ENCODE measurements around the gene GALM. TPM values are rescaled to one million over a fixed set of nuclear protein-coding genes. Genes with fewer than 3 reads are reported as not detected.
"Not testable (repeated sequence)": the region's sequence is repeated elsewhere in the genome, so short reads cannot be mapped to it uniquely, and the experiment has no call there.

The GALM gene
- total RNA-seq, 1 donor from 2014 or later: 2.9 TPM

DNA sequence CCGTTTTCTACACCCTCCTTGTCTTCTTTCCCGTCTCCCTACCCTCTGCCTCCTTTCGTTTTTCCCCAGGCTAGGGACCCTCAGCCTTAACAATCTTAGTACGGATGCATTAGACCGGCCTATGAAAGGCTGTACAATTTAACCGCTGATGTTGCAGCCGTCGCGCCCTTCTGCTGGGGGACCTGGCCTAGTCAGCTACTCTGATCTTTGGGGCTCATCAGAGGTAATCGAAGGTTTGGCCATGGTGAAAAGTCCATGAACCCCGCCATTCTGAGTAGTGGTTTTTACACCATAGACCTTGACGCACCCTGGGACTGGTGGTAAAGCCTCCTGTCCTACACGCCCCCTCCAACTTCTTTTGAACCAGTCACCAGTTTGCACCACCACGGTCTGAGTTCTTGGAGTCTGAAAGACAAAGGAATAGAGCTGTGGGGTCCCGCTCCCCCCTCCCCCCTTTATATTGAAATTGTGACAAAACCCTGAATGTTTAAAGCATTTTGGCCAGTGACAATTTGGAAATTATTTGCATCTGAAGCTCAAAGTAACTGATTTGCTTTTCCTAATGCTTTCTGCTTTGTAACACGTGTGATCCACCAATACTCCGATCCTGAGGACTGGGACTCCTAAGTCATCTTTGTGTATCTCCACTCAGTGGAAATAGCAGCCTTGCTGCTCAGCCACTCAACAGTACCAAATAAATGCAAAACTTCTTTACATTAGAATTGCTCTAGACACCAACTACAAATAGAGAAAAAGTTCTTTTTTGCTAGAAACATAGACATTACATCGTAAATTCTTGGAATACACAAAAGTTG is 85.9 kb downstream of the GALM start:
- DNase-seq (ENCODE audit: low spot score in 2 of 2): peak in 1 of 2 donors; percentile 28

DNA sequence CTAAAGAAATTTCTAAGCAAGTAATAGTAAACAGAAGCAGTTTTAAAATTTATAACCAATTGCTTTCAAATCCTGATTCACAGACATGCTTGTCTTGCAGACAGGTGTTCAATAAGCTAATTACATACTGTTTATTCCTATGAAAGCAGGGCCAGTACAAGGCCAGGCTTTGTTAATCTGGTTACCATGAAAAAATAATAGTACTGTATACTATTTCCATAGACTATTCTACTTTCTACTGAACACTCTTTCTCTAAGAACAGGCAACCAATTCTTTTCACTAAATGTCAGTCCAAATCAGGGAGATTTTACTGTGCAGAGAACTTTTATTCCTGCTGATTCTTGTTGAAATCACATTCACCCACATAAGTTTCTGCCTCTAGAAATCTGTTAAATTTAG is 88.1 kb downstream of the GALM start:
- FAIRE-seq (no peak), DNase-seq (ENCODE audit: low spot score in 2 of 2) (no peak)

More for the DNA sequence above, 85.9 kb downstream of the GALM start:
- FAIRE-seq: no peak

DNA sequence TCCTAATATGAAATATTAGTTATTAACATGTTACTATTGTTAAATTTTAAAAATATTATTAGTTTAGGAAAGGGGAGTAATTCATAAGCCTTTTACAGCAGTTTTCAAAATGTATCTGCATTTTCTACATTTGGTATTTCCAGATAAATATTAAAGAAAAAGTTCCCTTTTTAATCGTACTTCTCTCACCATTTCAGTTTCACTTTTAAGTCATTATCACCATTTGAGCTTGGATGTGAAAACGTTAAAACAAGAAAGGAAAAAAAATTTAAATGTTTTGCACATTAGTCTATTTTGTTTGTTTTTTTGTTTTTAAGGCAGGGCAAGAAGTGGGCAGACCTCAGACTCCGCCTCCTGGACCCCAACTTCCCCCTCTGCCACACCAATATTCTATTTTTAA is 88.6 kb downstream of the GALM start:
- FAIRE-seq (no peak), DNase-seq (ENCODE audit: low spot score in 2 of 2) (no peak)

DNA sequence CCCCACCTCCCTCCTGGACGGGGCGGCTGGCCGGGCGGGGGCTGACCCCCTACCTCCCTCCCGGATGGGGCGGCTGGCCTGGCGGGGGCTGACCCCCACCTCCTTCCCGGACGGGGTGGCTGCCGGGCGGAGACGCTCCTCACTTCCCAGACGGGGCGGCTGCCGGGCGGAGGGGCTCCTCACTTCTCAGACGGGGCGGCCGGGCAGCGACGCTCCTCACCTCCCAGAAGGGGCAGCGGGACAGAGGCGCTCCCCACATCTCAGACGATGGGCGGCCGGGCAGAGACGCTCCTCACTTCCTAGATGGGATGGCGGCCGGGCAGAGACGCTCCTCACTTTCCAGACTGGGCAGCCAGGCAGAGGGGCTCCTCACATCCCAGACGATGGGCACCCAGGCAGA is 90.0 kb downstream of the GALM start:
- FAIRE-seq; DNase-seq (ENCODE audit: low spot score in 2 of 2): not testable (repeated sequence)

DNA sequence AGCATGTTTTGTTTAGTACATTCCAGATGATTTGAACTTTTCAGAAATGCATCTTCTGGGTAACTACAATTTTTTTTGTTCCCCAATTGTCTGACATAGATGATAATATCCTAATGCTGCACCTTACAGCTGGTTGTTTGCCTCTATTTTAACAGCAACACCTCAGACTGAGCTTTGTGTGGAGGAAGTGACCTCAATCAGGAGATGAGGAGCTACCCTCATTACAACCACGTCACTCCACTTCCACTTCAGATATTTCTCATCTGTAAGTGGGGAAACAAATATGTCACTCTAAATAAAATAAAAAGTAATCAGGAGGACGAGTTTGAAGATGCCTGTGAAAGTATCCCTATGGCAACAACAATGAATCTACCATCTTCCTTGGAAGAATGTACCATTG is 97.3 kb downstream of the GALM start:
- no peak for FAIRE-seq
- no peak for DNase-seq (ENCODE audit: low spot score in 2 of 2)

DNA sequence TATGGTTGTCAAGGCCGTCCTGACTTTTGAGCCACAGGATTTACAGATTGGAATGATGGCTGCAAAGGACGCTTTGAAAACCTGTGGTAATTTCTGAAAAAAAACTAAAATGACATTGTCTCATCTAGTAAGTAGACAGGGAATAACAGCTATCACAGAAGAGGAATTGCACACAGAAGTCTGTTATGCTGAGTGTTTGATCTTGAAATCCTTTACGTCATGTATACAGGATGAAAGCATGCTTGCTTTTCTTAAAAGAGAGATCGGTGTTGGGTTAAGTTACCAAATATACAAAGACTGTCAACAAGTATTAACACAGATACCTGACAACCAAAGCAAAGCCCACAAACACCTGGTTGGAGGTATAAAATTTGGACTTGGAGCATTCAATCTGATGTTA is 97.8 kb downstream of the GALM start:
- DNase-seq (ENCODE audit: low spot score in 2 of 2) (no peak), FAIRE-seq (no peak)

DNA sequence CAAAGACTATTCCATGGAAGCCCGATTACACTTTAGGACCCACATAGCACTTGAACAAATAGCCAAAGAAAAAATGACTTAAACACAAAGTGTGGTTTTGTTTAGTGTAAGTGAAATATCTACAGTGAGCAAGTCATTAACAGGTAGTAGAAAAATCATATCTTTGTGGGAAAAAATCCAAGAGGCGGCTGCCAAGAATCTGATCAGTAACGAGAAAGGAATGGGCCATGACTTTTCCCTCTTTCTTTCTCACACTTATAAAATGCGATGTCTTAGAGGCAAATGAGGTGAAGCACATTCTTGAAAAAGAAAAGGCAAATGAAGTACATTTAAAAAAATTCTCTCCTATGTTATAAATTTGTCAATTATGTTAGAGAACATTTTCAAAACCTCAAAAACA is 99.2 kb downstream of the GALM start:
- FAIRE-seq (no peak), DNase-seq (ENCODE audit: low spot score in 2 of 2) (no peak)

DNA sequence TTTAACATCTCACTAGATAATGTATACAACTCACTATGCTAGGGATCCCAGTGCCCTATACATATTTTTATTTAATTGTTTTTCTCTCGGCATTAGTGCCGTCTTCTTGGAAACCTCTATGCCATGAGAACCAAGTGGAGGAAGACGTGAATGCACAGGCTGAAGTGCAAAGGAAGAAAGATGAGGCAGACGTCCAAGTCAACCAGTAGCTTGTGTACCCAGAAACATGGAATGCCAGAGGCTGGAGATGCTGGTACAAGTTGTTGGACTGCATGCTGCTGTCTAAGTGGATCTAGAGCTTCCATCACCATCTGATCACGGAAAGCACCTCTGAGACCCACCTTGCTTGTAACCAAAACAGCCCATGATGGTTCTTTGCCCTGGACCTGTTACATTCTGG is 99.6 kb downstream of the GALM start:
- DNase-seq (ENCODE audit: low spot score in 2 of 2): no peak
- FAIRE-seq: no peak

DNA sequence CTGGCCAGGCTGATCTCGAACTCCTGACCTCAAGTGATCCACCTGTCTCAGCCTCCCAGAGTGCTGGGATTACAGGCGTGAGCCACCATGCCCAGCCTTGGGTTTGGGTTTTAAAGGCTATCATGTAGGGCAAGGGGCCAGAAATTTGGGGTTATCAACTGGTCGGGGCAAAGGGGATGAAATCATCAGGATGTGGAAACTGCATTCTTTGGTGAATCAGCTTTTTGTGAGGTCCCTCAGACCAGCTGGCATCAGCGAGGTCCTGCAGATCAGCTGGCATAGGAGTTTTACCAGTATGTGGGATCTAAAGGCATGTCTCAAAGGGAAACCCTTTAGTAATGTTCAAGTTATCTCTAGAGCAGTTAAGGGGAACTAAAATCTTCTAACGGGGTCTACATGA is 105.7 kb downstream of the GALM start:
- FAIRE-seq: no peak

DNA sequence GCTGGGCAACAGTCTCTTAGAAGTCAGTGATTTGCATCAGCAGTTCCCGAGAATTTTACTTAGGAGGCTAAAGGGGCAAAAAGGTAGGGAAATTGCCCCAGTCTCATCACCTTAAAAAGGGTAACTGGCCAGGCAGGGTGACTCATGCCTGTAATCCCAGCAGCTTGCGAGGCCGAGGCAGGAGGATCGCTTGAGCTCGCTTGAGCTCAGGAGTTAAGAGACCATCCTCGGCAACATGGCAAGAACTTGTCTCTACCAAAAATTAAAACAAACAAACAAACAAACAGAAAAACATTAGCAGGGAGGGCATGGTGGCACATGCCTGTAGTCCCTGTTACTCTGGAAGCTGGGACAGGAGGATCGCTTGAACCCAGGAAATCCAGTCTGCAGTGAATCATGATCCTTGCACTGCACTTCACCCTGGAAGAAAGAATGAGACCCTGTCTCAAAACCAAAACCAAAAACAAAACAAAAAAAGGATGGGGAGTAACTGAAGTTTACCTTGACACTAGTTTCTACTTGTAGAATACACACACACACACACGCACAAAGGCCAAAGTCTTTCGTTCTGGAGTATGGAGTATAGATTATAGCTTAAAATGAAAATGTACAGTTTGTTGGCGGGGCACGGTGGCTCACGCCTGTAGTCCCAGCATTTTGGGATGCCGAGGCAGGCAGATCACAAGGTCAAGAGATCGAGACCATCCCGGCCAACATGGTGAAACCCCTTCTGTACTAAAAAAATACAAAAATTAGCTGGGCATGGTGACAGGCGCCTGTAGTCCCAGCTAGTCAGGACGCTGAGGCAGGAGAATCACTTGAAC is 109.4 kb downstream of the GALM start:
- no peak for DNase-seq (ENCODE audit: low spot score in 2 of 2)
- FAIRE-seq: no peak

More for the DNA sequence above, 105.7 kb downstream of the GALM start:
- no peak for DNase-seq (ENCODE audit: low spot score in 2 of 2)

DNA sequence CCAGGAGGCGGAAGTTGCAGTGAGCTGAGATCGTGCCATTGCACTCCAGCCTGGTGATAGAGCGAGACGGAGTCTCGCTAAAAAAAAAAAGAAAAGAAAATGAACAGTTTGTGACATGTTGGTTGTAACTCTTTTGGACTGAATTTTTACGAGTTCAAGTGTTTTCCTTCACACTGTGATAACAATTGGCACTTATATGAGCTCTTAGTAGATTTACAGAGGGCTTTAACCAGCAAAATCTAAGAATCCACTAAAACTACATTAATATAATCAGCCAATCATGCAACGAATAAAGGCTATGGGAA is 110.0 kb downstream of the GALM start:
- no peak for FAIRE-seq
- no peak for DNase-seq (ENCODE audit: low spot score in 2 of 2)

DNA sequence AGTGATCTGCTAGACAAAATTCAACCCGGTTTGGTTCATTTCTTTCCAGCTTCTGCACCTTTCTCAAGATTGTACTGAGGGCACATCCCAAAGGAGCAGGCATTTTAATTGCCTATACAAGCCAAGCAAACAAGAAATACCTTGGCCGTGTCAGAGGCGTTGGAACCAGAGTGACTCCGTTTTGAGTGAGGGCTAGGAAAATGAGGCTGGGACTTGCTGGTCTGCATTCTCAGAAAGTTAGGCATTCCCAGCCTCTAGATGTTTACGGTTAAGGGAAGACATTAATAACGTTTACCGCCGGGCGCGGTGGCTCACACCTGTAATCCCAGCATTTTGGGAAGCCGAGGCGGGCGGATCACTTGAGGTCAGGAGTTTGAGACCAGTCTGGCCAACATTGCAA is 110.6 kb downstream of the GALM start:
- no peak for DNase-seq (ENCODE audit: low spot score in 2 of 2)
- no peak for FAIRE-seq

DNA sequence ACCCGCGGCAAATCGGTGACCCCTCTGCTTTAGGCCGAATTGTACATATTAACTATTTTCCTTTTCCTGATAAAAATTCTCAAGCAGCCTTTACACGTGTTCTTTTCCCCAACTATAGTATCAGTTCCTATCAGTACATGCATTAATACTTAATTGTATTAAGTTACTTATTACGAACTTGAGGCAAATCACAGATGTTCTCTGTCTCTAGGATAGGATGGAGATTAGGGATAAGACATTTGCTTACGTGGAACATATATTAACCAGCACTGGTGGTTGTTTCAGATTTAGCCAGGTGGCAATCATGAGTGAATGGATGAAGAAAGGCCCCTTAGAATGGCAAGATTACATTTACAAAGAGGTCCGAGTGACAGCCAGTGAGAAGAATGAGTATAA is 112.8 kb downstream of the GALM start:
- DNase-seq (ENCODE audit: low spot score in 2 of 2) (no peak), FAIRE-seq (no peak)

DNA sequence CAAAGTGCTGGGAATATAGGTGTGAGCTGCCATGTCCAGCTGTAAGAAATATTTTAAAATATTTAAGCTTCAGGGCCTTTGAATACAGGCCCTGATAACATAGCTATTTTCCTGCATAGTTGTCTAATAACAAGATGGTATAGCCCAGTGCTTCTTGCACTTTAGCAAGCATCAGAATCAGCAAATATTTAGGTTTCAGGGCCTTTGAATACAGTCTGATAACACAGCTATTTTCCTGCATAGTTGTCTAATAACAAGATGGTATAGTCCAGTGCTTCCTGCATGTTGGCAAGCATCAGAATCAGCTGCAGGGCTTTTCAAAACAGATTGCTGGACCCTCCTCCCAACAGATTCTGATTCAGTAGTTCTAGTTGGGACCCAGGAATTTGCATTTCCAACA is 117.7 kb downstream of the GALM start:
- no peak for FAIRE-seq

More for the DNA sequence above, 117.7 kb downstream of the GALM start:
- DNase-seq (ENCODE audit: low spot score in 2 of 2): no peak

Other genes starting within 250 kb of the GALM start
- gene HNRNPLL, start 63.2 kb upstream of the GALM start, total RNA-seq: 77.9 TPM
- gene SRSF7, start 85.2 kb downstream of the GALM start, total RNA-seq: 120 TPM
- 14.7 TPM for gene GEMIN6, start 112.1 kb downstream of the GALM start, total RNA-seq
- 54.6 TPM for gene DHX57, start 209.8 kb downstream of the GALM start, total RNA-seq
- 17.9 TPM for gene MORN2, start 209.9 kb downstream of the GALM start, total RNA-seq
- gene ARHGEF33, start 223.8 kb downstream of the GALM start, total RNA-seq: 2.4 TPM